Fibroblast of villous mesenchyme (primary cell): ENCODE measurements around the gene NUTF2. TPM values are rescaled to one million over a fixed set of nuclear protein-coding genes. Genes with fewer than 3 reads are reported as not detected.

Source experiments
- DNase-seq: peaks from one replicate; pipeline ENCODE4 v3.0.0-alpha.2; 2010; ENCODE audit warnings: low read depth
- H3K4me3 ChIP-seq: 2 replicates; pipeline ENCODE4 v1.5.1; 2011; ENCODE audit warnings: low read depth, mild to moderate bottlenecking, low read length
- total RNA-seq: library from RNA; depleted of rRNA; stranded (reverse); fragments of >200 nt; gene quantifications from 2 replicates; pipeline ENCODE4 v1.2.3, GENCODE V29; 2012
- TF ChIP-seq, protein P1 (sequence below): IDR thresholded peaks from 2 replicates; pipeline ENCODE4 v1.5.1; 2012; ENCODE audit warnings: low read depth, mild to moderate bottlenecking, low read length; ENCODE audit not compliant: insufficient read depth

Gene NUTF2
- total RNA-seq, 1 donor, result 342 TPM

DNA sequence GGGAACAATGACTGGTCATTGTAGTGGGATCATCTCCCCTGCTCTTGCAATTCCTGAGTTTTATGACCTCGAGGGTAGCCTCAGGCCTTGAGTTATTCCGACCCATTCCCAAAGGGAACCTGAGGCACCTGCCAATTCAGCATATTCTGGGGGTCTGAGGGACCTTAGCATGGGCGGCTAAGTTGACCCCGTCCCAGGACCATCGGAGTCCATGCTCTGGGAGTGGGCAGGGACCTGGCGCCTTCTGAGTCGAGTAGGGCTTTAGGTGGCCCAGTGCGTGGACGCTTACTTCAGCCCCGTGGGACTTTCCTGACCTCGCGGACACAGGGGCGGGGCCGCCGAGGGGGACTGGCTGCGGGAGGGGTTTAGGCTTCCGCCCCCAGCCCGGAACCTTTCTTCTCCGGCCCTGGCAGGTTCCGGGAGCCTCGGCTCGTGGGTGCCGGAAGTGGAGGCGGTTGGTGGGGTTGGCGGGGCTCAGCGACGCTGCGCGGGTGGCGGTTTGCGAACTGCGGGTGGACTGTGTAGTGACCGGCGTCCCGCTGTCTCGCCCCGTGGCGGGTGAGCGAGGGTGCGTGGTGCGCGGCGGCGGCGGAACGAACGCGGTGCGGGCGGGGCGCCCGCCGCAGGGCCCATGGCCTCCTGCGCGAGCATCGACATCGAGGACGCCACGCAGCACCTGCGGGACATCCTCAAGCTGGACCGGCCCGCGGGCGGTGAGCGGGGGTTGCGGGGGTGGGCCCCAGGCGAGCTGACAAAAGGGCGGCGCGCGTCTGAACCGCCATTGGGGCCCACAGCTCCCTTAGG lies 26.1 kb downstream of the NUTF2 start, which contains the start of gene EDC4:
TSS of gene EDC4 (plus strand) at position 422 of the 804 bp plus-strand sequence. CDS start at position 632, 210 bp downstream.
- peak within 1 kb of the TSS; percentile 96 for H3K4me3 ChIP-seq
- TF ChIP-seq, protein P1, sequence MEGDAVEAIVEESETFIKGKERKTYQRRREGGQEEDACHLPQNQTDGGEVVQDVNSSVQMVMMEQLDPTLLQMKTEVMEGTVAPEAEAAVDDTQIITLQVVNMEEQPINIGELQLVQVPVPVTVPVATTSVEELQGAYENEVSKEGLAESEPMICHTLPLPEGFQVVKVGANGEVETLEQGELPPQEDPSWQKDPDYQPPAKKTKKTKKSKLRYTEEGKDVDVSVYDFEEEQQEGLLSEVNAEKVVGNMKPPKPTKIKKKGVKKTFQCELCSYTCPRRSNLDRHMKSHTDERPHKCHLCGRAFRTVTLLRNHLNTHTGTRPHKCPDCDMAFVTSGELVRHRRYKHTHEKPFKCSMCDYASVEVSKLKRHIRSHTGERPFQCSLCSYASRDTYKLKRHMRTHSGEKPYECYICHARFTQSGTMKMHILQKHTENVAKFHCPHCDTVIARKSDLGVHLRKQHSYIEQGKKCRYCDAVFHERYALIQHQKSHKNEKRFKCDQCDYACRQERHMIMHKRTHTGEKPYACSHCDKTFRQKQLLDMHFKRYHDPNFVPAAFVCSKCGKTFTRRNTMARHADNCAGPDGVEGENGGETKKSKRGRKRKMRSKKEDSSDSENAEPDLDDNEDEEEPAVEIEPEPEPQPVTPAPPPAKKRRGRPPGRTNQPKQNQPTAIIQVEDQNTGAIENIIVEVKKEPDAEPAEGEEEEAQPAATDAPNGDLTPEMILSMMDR, result no peak
- peak; percentile 84 for DNase-seq

DNA sequence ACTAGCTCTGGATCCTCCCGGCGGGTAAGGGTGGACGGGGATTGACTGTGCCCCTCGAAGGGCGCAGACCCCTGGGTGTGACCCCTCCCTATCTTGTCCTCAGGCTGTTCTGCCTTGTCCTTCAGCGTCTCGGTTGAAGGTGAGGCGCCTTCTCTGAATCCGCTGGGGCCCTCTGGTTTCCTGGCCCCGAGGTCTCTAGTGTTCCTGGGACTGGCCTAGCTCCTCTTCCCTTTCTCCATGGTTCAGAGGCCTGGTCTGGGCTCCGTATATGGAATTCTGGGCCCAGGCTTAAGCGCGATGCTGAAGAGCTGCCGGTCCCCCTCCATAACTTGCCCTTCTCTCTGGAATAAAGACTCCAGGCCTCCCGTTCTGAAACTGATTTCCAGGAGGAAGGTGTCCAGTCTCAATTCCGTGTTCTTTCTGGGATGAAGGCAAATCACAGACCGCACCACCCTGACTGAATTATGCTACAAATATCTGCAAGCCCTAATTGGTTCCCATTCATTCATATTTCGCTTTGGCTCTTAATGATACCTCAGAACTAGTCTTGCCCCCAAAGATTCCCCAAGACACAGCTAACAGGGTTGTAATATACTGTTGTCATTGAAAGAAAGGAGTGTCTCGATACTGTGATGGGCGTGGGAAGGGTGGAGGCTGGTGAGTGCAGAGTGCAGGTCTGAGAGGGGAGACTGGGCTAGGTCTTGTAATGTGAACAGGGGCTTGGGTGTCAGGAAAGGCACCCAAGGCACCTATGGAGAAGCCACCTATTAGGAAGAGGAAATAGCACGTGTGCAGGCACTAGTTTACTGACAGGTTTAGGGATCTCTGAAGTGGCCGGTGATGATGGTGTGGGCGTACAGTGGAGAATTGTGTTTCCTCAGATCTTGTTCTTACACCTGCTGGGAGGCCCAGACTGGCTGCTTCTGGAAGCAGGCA lies 27.0 kb downstream of the NUTF2 start:
- TF ChIP-seq, protein P1, result no peak
- peak; percentile 27 for DNase-seq
- peak overlapping the region; percentile 96 for H3K4me3 ChIP-seq

DNA sequence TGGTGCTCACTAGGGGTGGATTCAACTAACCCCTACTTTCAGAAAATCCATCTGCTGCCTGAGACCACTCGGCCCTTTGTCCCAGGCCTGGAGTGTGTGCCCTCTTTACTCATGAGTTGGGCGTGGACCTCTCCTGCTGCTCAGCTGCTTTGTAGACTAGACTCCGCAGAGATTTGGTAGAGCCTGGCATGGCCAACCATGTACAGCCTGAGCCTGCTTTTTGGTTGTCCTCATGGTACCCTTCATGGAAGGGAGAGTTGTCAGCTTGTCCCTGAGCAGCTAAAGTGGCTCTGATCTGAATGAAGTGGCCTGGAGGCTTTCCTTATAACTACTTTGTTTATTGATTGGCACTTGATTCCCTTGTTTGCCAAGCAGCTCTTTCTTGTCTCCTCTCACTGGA lies 27.6 kb downstream of the NUTF2 start:
- TF ChIP-seq, protein P1, result no peak
- no peak for DNase-seq
- peak overlapping the region; percentile 96 for H3K4me3 ChIP-seq

DNA sequence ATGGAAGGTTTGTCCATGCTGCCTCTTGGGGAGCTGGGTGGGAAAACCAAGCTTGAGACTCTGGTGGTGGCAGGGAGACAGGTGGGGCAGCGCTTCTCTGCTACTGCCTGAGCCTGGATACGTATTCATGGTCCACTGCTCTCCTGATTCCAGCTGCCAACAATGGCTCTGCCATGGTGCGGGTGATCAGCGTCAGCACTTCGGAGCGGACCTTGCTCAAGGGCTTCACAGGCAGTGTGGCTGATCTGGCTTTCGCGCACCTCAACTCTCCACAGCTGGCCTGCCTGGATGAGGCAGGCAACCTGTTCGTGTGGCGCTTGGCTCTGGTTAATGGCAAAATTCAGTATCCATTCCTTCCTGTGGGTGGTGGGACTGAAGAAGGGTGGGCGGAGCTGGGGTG lies 30.3 kb downstream of the NUTF2 start:
- no peak for DNase-seq
- H3K4me3 ChIP-seq, result no peak overlapping the region
- TF ChIP-seq, protein P1, result no peak

DNA sequence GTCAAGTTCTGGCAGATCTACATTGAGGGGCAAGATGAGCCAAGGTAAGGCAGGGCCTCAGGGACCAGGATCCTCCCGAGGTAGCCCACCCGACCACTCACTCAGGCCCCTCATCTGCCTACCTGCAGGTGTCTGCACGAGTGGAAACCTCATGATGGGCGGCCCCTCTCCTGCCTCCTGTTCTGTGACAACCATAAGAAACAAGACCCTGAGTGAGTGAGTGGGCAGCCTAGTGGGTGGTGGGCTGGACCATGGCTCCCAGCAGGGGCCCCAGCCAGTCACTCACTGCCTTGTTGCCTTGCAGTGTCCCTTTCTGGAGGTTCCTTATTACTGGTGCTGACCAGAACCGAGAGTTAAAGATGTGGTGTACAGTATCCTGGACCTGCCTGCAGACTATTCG lies 31.5 kb downstream of the NUTF2 start:
- DNase-seq, result no peak
- TF ChIP-seq, protein P1, result no peak

DNA sequence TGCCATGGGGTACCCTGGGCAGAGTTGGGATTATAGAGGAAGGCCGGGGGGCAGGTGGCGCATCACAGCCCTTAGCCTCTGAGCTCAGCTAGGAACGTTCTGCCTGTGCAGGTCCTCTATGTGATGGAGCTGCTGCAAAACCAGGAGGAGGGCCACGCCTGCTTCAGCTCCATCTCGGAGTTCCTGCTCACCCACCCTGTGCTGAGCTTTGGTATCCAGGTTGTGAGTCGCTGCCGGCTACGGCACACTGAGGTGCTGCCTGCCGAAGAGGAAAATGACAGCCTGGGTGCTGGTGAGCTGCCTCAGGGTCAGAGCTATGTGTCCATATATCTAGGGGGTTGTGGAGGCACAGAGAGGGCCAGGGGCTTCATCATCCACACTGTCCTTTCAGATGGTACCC lies 32.1 kb downstream of the NUTF2 start:
- DNase-seq, result no peak
- TF ChIP-seq, protein P1, result no peak
- no peak overlapping the region for H3K4me3 ChIP-seq

More for the DNA sequence above, 31.5 kb downstream of the NUTF2 start:
- no peak overlapping the region for H3K4me3 ChIP-seq
